SK-N-SH treated with all-trans-retinoic acid at 6 μM for 48 hours (cell line): ENCODE measurements around the gene SARDH.

Experiments used
- ARNTL ChIP-seq: fragments of 450-650 bp; formaldehyde crosslinking; IDR thresholded peaks from 2 replicates; pipeline ENCODE4 v1.5.0; 2020; ENCODE audit warnings: low read depth, mild to moderate bottlenecking, moderate library complexity, borderline replicate concordance
- BACH2 ChIP-seq: fragments of 250-450 bp; sonication (Bioruptor Pico); IDR thresholded peaks from 2 replicates; pipeline ENCODE4 v1.9.0; 2021; ENCODE audit warnings: mild to moderate bottlenecking, borderline replicate concordance
- CREB5 ChIP-seq: fragments of 250-450 bp; sonication (Bioruptor Pico); IDR thresholded peaks from 2 replicates; pipeline ENCODE4 v1.5.1; 2020; ENCODE audit warnings: low read depth, mild to moderate bottlenecking, moderate library complexity
- CSDC2 ChIP-seq: fragments of 250-450 bp; sonication (Bioruptor Pico); IDR thresholded peaks from 2 replicates; pipeline ENCODE4 v1.5.0; 2020; ENCODE audit warnings: mild to moderate bottlenecking, moderate library complexity
- PATZ1 ChIP-seq: fragments of 250-450 bp; sonication (Bioruptor Pico); IDR thresholded peaks from 2 replicates; pipeline ENCODE4 v1.8.0; 2020; ENCODE audit warnings: mild to moderate bottlenecking, moderate library complexity, borderline replicate concordance
- PPARA ChIP-seq: fragments of 250-450 bp; sonication (Bioruptor Pico); IDR thresholded peaks from 2 replicates; pipeline ENCODE4 v1.5.0; 2020; ENCODE audit warnings: mild to moderate bottlenecking, borderline replicate concordance
- RARB ChIP-seq: fragments of 250-450 bp; sonication (Bioruptor Pico); IDR thresholded peaks from 2 replicates; pipeline ENCODE4 v1.8.0; 2021; ENCODE audit warnings: mild to moderate bottlenecking, moderate library complexity
- SNAI2 ChIP-seq: fragments of 250-450 bp; sonication (Bioruptor Pico); IDR thresholded peaks from 2 replicates; pipeline ENCODE4 v1.5.0; 2020; ENCODE audit warnings: mild to moderate bottlenecking, moderate library complexity
- TOX ChIP-seq: fragments of 250-450 bp; sonication (Bioruptor Pico); IDR thresholded peaks from 2 replicates; pipeline ENCODE4 v1.8.0; 2021; ENCODE audit warnings: mild to moderate bottlenecking, moderate library complexity, borderline replicate concordance
- ZC3H10 ChIP-seq: fragments of 250-450 bp; sonication (Bioruptor Pico); IDR thresholded peaks from 2 replicates; pipeline ENCODE4 v1.5.1; 2021; ENCODE audit warnings: mild to moderate bottlenecking, moderate library complexity
- ZFP3 ChIP-seq: fragments of 250-450 bp; sonication (Bioruptor Pico); IDR thresholded peaks from 2 replicates; pipeline ENCODE4 v1.5.0; 2020; ENCODE audit warnings: mild to moderate bottlenecking, moderate library complexity
- ZFP30 ChIP-seq: fragments of 450-650 bp; formaldehyde crosslinking; IDR thresholded peaks from 2 replicates; pipeline ENCODE4 v1.5.0; 2022; ENCODE audit warnings: mild to moderate bottlenecking, moderate library complexity
- ZNF70 ChIP-seq: fragments of 450-650 bp; formaldehyde crosslinking; IDR thresholded peaks from 2 replicates; pipeline ENCODE4 v1.5.0; 2020; ENCODE audit warnings: mild to moderate bottlenecking, moderate library complexity
- ZNF8 ChIP-seq: fragments of 450-650 bp; formaldehyde crosslinking; IDR thresholded peaks from 2 replicates; pipeline ENCODE4 v1.5.0; 2020; ENCODE audit warnings: mild to moderate bottlenecking, moderate library complexity

GRCh38 chr9:133738640-133739225 lies 581 bp upstream of the SARDH start:
- TF ChIP-seq RARB (CRISPR knock-in tag) (no peak), SNAI2 (CRISPR knock-in tag) (no peak), ARNTL (no peak), CREB5 (no peak), CSDC2 (no peak), BACH2 (CRISPR knock-in tag) (no peak), ZFP3 (CRISPR knock-in tag) (no peak), TOX (CRISPR knock-in tag) (no peak), ZNF8 (CRISPR knock-in tag) (no peak), PPARA (CRISPR knock-in tag) (no peak), ZC3H10 (CRISPR knock-in tag) (no peak), ZNF70 (CRISPR knock-in tag) (no peak), ZFP30 (CRISPR knock-in tag) (no peak), PATZ1 (CRISPR knock-in tag) (no peak)
